Measurements from ENCODE around the gene PPFIBP2.

GRCh38 chr11:7612661-7613393, 99.0 kb downstream of the PPFIBP2 start:
- TF ChIP-seq CTCF (conservative IDR thresholded peaks at IDR 0.05; ENCODE audit: low read length) (no peak), EZH2phosphoT487 (IDR thresholded peaks at IDR 0.05; ENCODE audit: borderline replicate concordance, low read depth, low read length) (no peak)
